ENCODE results near the gene TTC33. TPM values are rescaled to one million over a fixed set of nuclear protein-coding genes. Genes with fewer than 3 reads are reported as not detected.

TTC33 gene
- total and polyA plus RNA-seq, 2 of the 13 experiments (the other 11 are each of a cell fraction or from before 2014, with no cell fraction given) = 4.5 to 20.0 TPM

DNA sequence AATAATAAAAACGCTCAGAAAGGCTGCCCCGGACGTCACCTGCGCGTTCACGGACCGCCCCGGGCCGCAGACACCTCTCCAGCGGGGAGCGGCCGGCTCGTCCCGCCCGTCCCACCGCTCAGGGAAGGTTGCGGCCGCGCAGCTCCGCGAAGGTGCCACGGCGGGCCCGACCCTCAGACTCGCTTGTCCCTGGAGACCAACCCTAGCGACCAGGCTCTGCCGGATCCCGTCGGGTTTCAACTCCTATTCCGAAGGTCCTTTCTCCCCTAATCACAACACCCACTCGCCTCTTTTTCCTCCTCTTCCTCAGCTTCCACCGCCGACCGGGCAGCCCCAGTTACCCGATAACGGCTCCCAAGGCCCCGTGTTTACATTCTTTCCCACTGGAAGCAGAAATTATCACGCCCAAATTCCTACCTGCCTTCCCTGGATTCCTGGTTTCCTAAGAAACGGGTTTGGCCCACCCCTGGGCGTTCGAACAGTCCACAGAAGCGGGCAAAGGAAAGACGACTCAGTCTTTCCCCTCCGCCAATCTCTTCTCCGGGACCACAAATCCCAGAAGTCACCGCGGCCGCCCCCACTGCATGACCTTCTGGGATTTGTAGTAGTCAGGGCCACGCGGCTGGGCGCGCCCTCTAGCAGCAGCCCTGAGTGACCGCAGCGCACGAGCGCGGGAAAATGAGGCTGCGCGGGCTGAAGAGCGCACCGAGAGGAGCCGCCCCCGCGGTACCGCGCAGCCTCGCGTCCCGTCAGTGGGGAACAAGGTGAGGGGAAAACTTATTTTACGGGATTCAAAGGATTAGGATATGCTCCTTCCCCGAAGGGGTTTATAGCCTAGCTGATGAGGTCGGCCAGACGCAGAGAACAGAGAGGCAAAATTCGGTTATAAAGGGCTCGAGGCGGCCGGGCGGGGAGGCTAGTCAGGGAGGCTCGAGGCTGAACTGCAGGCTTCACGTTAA, at the start of gene TTC33 (continued):
- TF ChIP-seq ZNF224 (CRISPR knock-in tag; IDR thresholded peaks at IDR 0.05) = no peak
- no peak; the same call in 1 of the 2 replicates for TF ChIP-seq SMYD3 (CRISPR knock-in tag; IDR thresholded peaks at IDR 0.05)
- TF ChIP-seq ZNF816 (CRISPR knock-in tag; IDR thresholded peaks at IDR 0.05; ENCODE audit: borderline replicate concordance) = no peak
- TF ChIP-seq HOXA3 (CRISPR knock-in tag; IDR thresholded peaks at IDR 0.05) = peak; percentile 81
- no peak for TF ChIP-seq ZNF3 (CRISPR knock-in tag; IDR thresholded peaks at IDR 0.05)
- TF ChIP-seq ZNF552 (CRISPR knock-in tag; IDR thresholded peaks at IDR 0.05; ENCODE audit: borderline replicate concordance) = peak; percentile 57; the same call in 1 of the 2 replicates
- no peak for TF ChIP-seq HES4 (CRISPR knock-in tag; IDR thresholded peaks at IDR 0.05; ENCODE audit: borderline replicate concordance)
- TF ChIP-seq TBP (CRISPR knock-in tag; IDR thresholded peaks at IDR 0.05) = no peak
- TF ChIP-seq TRIM24 (CRISPR knock-in tag; IDR thresholded peaks at IDR 0.05) = no peak
- TF ChIP-seq PHF21A (CRISPR knock-in tag; IDR thresholded peaks at IDR 0.05) = peak; percentile 72; the same call in 1 of the 2 replicates
- TF ChIP-seq ZFP90 (CRISPR knock-in tag; IDR thresholded peaks at IDR 0.05; ENCODE audit: borderline replicate concordance) = no peak
- TF ChIP-seq, protein P1, sequence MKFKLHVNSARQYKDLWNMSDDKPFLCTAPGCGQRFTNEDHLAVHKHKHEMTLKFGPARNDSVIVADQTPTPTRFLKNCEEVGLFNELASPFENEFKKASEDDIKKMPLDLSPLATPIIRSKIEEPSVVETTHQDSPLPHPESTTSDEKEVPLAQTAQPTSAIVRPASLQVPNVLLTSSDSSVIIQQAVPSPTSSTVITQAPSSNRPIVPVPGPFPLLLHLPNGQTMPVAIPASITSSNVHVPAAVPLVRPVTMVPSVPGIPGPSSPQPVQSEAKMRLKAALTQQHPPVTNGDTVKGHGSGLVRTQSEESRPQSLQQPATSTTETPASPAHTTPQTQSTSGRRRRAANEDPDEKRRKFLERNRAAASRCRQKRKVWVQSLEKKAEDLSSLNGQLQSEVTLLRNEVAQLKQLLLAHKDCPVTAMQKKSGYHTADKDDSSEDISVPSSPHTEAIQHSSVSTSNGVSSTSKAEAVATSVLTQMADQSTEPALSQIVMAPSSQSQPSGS (CRISPR knock-in tag; IDR thresholded peaks at IDR 0.05) = peak; percentile 86
- TF ChIP-seq, protein P2, sequence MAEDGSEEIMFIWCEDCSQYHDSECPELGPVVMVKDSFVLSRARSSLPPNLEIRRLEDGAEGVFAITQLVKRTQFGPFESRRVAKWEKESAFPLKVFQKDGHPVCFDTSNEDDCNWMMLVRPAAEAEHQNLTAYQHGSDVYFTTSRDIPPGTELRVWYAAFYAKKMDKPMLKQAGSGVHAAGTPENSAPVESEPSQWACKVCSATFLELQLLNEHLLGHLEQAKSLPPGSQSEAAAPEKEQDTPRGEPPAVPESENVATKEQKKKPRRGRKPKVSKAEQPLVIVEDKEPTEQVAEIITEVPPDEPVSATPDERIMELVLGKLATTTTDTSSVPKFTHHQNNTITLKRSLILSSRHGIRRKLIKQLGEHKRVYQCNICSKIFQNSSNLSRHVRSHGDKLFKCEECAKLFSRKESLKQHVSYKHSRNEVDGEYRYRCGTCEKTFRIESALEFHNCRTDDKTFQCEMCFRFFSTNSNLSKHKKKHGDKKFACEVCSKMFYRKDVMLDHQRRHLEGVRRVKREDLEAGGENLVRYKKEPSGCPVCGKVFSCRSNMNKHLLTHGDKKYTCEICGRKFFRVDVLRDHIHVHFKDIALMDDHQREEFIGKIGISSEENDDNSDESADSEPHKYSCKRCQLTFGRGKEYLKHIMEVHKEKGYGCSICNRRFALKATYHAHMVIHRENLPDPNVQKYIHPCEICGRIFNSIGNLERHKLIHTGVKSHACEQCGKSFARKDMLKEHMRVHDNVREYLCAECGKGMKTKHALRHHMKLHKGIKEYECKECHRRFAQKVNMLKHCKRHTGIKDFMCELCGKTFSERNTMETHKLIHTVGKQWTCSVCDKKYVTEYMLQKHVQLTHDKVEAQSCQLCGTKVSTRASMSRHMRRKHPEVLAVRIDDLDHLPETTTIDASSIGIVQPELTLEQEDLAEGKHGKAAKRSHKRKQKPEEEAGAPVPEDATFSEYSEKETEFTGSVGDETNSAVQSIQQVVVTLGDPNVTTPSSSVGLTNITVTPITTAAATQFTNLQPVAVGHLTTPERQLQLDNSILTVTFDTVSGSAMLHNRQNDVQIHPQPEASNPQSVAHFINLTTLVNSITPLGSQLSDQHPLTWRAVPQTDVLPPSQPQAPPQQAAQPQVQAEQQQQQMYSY (CRISPR knock-in tag; IDR thresholded peaks at IDR 0.05) = no peak
- no peak for TF ChIP-seq KLF11 (CRISPR knock-in tag; IDR thresholded peaks at IDR 0.05)
- TF ChIP-seq KLF6 (CRISPR knock-in tag; IDR thresholded peaks at IDR 0.05) = peak; percentile 50; the same call in 1 of the 2 replicates
- TF ChIP-seq ZNF75D (CRISPR knock-in tag; IDR thresholded peaks at IDR 0.05; ENCODE audit: borderline replicate concordance) = no peak
- TF ChIP-seq ZNF746 (CRISPR knock-in tag; IDR thresholded peaks at IDR 0.05) = peak; percentile 50; the same call in 1 of the 2 replicates
- TF ChIP-seq KDM2A (CRISPR knock-in tag; IDR thresholded peaks at IDR 0.05; ENCODE audit: borderline replicate concordance, low read depth) = peak; percentile 98
- no peak for TF ChIP-seq KAT2B (IDR thresholded peaks at IDR 0.05; ENCODE audit: borderline replicate concordance, low read depth, low read length)
- TF ChIP-seq ZNF562 (CRISPR knock-in tag; IDR thresholded peaks at IDR 0.05; ENCODE audit: borderline replicate concordance) = 0 out of 2 replicates have a peak, but pooled peaks have one; percentile 43
- TF ChIP-seq, protein P3, sequence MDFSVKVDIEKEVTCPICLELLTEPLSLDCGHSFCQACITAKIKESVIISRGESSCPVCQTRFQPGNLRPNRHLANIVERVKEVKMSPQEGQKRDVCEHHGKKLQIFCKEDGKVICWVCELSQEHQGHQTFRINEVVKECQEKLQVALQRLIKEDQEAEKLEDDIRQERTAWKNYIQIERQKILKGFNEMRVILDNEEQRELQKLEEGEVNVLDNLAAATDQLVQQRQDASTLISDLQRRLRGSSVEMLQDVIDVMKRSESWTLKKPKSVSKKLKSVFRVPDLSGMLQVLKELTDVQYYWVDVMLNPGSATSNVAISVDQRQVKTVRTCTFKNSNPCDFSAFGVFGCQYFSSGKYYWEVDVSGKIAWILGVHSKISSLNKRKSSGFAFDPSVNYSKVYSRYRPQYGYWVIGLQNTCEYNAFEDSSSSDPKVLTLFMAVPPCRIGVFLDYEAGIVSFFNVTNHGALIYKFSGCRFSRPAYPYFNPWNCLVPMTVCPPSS (IDR thresholded peaks at IDR 0.05) = no peak
- TF ChIP-seq ZZZ3 (CRISPR knock-in tag; IDR thresholded peaks at IDR 0.05; ENCODE audit: borderline replicate concordance) = no peak
- TF ChIP-seq SSRP1 (CRISPR knock-in tag; IDR thresholded peaks at IDR 0.05) = 0 out of 2 replicates have a peak, but pooled peaks have one; percentile 31
- TF ChIP-seq MEF2D (CRISPR knock-in tag; IDR thresholded peaks at IDR 0.05) = 0 out of 2 replicates have a peak, but pooled peaks have one; percentile 58
- TF ChIP-seq MTF2 (CRISPR knock-in tag; IDR thresholded peaks at IDR 0.05; ENCODE audit: borderline replicate concordance) = no peak
